BJ (cell line): ENCODE data around the gene PCDH9. TPM values are rescaled to one million over a fixed set of nuclear protein-coding genes. Genes with fewer than 3 reads are reported as not detected.
"Not testable (repeated sequence)": the region's sequence is repeated elsewhere in the genome, so short reads cannot be mapped to it uniquely, and the experiment has no call there.

Source experiments
- CTCF ChIA-PET: fragments of 350-600 bp; formaldehyde crosslinking; extraction: SDS; loops from one replicate; lab custom pipeline; 2021; ENCODE audit warnings: antibody characterized with exemption, inconsistent platforms; lab: Yijun Ruan, JAX
- POLR2A ChIA-PET: fragments of 300-600 bp; sonication (Branson Sonifier 250); formaldehyde crosslinking; extraction: SDS; loops from one replicate; lab custom pipeline; 2021; ENCODE audit warnings: antibody characterized with exemption; lab: Charles Lee
- DNase-seq: peaks from one replicate; pipeline ENCODE4 v3.0.0-alpha.2; 2011; ENCODE audit warnings: low read depth
- H3K27me3 ChIP-seq: 2 replicates; pipeline ENCODE4 v1.6.0; 2011; ENCODE audit warnings: low read length; ENCODE audit not compliant: control insufficient read depth, insufficient read depth
- H3K36me3 ChIP-seq: 2 replicates; pipeline ENCODE4 v1.5.1; 2011; ENCODE audit warnings: low read length; ENCODE audit not compliant: control insufficient read depth, insufficient read depth
- H3K4me3 ChIP-seq: 2 replicates; pipeline ENCODE4 v1.5.1; 2011; ENCODE audit warnings: low read depth, mild to moderate bottlenecking, control low read depth, low read length
- CTCF ChIP-seq: IDR thresholded peaks from 2 replicates; pipeline ENCODE4 v1.5.1; 2011; ENCODE audit warnings: low read depth, mild to moderate bottlenecking, control low read depth, inconsistent platforms, low read length, moderate library complexity; ENCODE audit not compliant: insufficient read depth
- polyA plus RNA-seq: library from polyadenylated mRNA; depleted of rRNA; stranded (reverse); fragments of >200 nt; gene quantifications from 2 replicates; pipeline ENCODE4 v1.2.3, GENCODE V29; 2011

The PCDH9 gene
- polyA plus RNA-seq, 1 experiment, result 2.3 TPM

DNA sequence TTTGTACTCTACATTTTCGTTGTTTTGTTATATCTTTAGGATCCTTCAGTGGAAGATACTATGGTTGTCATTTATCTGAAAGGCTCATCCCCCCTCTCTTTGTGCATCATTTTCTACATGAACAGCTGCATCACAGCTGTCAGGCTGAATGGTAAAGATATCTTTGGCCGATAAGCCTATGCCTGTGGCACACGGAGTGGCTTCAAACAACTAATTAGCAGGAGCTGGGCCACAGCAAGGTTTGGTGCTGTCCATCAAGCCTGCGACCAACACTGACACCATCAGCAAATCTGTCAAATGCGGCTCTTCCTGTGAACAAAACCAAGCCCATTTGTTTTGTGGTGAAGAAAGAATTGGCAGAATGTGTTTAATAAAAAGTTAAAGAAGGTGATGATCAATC, 334.4 kb downstream of the PCDH9 start:
- POLR2A ChIA-PET, result no interaction called here
- no peak for TF ChIP-seq CTCF
- Histone ChIP-seq H3K27me3 (no peaks in the 10 kb centered on the region), H3K36me3 (no peaks in the 10 kb centered on the region), H3K4me3 (no peak overlapping the region)
- CTCF ChIA-PET, result interaction anchor here (1.2 kb wide), 1 partner anchor 10 kb away, joined by 3 read pairs; no protein-coding TSS in a partner anchor
- DNase-seq, result no peak

DNA sequence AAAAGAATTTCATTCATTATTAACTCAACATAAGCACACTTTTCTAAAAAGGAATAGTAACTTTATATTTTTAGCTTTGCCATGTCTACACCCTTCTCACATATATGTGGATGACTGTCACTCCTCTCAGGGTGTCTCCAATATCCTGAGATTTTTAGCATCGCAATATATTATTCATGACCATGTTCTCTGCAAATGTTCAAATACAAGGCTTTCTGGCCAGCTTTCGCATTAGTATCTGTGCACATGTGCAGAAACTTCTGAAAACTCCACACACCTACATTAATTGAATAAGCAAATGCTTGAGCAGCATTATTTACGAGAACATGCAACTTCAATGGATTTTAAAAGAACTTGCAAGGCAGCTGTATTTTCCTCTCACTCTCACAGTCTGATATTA, 334.8 kb downstream of the PCDH9 start:
- ChIA-PET POLR2A (no interaction called here), CTCF (interaction anchor here (1.2 kb wide), 1 partner anchor 10 kb away, joined by 3 read pairs; no protein-coding TSS in a partner anchor)
- TF ChIP-seq CTCF, result no peak
- Histone ChIP-seq H3K27me3 (no peaks in the 10 kb centered on the region), H3K36me3 (no peaks in the 10 kb centered on the region), H3K4me3 (no peak overlapping the region)
- no peak for DNase-seq

DNA sequence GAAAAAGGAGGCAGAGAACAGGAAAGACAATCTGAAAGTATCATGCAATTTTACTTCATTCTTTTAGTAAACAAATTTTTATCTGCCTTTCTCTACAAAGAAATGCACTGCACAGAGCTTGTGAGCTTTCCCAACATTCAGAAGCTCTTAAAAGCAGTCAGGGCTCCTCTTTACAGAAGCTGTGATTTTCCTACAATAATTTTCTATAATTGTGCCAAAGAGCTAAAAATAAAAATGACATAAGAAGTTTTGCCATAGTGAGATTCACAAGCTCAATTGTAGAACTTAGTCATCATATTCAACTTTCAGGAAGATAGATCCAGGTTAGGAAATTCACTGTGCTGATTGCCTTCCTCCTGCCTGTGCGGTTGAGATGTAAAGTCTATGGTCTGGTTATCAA, 341.4 kb downstream of the PCDH9 start:
- no peak overlapping the region for H3K4me3 ChIP-seq
- TF ChIP-seq CTCF, result no peak
- H3K27me3 ChIP-seq, result no peaks in the 10 kb centered on the region
- ChIA-PET CTCF (no interaction called here), POLR2A (no interaction called here)
- no peaks in the 10 kb centered on the region for H3K36me3 ChIP-seq
- no peak for DNase-seq

DNA sequence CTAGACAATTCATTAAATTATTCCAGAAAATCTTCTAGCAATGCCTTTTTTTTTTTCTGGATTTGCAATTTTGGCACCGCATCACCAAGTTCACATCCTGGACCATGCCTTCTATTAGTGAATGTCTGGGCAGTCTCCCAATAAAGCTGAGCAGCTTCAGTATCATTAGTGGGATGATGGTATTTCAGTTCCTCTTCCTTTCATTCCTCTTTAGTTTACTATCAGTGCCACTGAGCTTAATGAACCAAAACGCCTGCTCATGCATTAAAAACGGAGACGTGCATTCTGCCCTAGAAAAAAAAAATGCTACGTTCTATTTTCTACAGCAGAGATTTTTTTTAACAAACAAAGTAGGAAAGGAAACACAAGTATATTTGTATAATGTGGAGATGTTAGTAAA, 343.0 kb downstream of the PCDH9 start:
- Histone ChIP-seq H3K27me3 (no peaks in the 10 kb centered on the region), H3K4me3 (no peak overlapping the region), H3K36me3 (no peaks in the 10 kb centered on the region)
- POLR2A ChIA-PET, result no interaction called here
- DNase-seq, result peak; percentile 9
- no peak for TF ChIP-seq CTCF
- CTCF ChIA-PET, result no interaction called here

DNA sequence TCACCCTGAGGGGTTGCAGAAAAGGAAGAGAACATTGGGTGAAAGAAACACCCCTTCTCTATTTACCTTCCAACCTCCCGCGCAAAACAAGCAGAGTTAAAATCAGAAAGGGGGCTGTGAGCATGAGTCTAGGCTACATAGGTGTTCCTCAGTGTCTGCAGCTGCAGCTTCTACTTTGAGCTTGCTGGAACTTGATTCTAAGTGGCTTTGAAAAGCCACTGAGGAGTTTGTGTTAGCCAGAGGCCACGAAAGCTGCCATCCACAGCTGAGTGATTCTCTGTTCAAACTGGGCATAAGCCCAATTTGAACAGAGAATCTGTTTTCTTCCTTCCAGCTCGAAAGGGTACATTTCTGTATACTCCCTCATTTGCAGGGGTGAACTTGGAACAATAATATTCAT, 343.9 kb downstream of the PCDH9 start:
- ChIA-PET CTCF (interaction anchor here (1.0 kb wide), 1 partner anchor 9 kb away, joined by 3 read pairs; no protein-coding TSS in a partner anchor), POLR2A (no interaction called here)
- DNase-seq, result no peak
- Histone ChIP-seq H3K4me3 (no peak overlapping the region), H3K36me3 (no peaks in the 10 kb centered on the region), H3K27me3 (no peaks in the 10 kb centered on the region)
- no peak for TF ChIP-seq CTCF

DNA sequence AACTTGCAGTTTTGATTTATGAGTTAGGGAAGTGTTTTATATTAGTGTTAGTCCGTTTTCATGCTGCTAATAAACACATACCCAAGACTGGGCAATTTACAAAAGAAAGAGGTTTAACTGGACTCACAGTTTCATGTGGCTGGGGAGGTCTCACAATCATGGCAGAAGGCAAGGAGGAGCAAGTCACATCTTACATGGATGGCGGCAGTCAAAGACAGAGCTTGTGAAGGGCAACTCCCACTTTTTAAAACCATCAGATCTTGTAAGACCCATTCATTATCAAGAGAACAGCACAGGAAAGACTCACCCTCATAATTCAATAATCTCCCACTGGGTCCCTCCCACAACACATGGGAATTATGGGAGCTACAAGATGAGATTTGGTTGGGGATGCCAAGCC, 349.0 kb downstream of the PCDH9 start:
- DNase-seq, H3K27me3 ChIP-seq, H3K4me3 ChIP-seq, CTCF ChIA-PET, H3K36me3 ChIP-seq, POLR2A ChIA-PET: not testable (repeated sequence)
